Head of caudate nucleus (tissue), 42 donors: Measurements from ENCODE around the gene SLC7A4.

ENCODE experiments used
- DNase-seq, 42 donors: peaks; one replicate each; pipeline versions ENCODE4 v3.0.0 to v3.0.0-alpha.2; 2020 to 2021; ENCODE audit warnings: mixed read lengths in 7 of 42
- intact Hi-C: fragments of 100-400 bp; cut with DNase I; formaldehyde crosslinking; loops from one replicate; pipeline ENCODE4 v1.15.0; 2022

Gene SLC7A4

DNA sequence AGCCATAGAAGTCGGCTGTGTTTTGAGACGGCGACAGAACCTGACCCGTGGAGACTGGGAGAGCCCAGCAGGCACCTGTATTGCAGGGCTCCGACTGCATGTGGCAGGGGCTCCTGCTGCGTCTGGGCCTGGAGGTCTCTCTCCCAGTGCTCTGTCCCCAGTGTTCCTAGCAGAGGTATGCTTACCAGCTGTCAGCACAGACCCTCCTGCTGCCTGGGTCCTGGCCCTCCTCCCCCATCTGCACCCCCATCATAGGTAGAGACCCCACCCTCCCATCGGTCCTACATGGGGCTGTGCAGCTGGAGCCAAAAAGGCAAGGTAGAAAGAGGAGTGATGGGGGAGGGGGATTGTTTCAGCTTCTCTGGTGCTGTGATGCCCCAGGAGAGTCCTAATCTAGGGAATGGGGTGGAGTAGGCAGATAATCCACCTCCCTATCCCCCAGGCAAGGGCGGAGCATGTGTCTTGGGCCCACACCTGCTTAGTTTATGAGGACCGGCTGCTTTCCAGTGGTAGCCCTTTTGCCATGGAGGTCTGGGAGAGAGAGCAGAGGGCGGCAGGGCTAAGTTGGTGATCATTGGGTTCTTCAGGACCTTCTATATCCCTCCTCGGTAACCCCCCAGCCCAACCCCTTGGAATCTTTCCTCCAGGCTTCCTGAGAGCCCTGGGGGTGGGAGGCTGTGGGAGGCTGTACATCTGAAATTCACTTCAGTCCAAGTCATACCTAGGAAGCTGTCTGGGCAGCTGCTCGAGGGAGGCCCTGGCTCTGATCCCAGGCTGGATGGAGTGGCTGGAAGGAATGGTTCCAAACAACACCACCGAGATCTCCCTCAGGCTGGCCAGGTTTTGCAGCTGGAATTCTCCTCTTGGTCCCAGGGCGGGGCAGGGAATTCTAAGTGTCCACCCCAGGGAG lies 5.3 kb downstream of the SLC7A4 start:
- no peak for DNase-seq
- intact Hi-C loops: no loop called here

DNA sequence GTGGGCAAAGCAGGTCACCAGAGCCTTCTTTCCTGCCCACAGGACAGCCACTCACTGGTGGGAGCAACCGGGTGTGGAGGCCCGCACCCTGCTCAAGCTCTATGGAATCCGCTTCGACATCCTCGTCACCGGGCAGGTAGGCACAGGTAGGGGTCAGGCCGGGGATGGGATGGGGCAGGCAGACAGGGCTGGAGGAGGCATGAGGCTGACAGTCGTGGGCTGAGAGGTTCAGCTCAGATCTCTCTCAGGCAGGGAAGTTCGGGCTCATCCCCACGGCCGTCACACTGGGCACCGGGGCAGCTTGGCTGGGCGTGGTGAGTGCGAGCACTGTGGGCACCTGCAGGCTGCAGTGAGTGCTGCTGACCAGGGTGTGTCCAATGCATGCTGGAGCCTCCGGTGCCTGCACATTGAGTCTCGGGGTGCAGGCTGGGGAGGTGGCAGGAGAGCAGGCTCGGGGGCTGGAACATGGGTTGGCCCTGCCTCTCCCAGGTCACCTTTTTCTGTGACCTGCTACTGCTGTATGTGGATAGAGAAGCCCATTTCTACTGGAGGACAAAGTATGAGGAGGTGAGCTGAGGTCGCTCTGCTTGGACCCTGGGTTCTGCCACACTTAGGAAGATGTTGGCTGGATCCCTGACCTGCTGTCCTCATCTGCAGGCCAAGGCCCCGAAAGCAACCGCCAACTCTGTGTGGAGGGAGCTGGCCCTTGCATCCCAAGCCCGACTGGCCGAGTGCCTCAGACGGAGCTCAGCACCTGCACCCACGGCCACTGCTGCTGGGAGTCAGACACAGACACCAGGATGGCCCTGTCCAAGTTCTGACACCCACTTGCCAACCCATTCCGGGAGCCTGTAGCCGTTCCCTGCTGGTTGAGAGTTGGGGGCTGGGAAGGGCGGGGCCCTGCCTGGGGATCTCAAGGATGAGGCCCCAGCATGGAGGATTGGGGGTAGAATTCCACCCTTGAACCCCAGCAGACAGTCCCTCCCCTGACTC lies 6.3 kb downstream of the SLC7A4 start:
- intact Hi-C loops: no loop called here
- no peak for DNase-seq

DNA sequence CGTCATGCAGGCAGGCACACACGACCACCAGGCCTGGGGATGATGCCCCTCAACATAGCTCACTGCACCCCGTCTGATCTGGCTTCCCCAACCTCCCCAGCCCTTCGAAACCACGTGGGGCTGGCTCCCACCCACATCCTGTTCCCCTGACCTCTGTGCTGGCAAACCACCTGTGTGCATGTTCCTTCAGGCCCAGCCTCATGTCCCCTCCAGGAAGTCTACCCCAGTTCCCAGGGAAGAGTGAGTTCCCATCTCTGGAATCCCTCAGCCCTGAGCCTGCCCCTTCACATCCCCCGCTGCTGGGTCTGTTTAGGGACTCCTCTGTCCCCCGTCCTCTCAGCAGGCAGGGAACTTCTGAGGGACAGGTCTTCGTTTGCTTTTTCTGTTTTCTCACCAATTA lies 7.1 kb downstream of the SLC7A4 start:
- no peak for DNase-seq
- intact Hi-C loops: no loop called here

DNA sequence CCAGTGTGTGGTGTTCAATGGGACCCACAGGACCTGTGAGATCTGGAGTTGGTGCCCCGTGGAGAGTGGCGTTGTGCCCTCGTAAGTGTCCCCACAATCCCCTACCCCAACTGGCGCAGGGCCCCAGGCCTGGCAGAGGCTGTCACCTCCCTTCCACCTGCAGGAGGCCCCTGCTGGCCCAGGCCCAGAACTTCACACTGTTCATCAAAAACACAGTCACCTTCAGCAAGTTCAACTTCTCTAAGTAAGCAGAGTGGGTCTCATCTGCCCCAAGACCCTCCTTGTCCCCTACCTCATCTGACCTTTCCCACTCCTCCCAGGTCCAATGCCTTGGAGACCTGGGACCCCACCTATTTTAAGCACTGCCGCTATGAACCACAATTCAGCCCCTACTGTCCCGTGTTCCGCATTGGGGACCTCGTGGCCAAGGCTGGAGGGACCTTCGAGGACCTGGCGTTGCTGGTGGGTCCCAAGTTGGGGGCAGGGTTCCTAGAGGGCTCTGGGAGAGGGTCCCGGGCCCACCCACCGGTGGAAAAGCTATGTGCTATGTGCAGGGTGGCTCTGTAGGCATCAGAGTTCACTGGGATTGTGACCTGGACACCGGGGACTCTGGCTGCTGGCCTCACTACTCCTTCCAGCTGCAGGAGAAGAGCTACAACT lies 9.3 kb downstream of the SLC7A4 start:
- intact Hi-C loops: no loop called here
- no peak for DNase-seq

DNA sequence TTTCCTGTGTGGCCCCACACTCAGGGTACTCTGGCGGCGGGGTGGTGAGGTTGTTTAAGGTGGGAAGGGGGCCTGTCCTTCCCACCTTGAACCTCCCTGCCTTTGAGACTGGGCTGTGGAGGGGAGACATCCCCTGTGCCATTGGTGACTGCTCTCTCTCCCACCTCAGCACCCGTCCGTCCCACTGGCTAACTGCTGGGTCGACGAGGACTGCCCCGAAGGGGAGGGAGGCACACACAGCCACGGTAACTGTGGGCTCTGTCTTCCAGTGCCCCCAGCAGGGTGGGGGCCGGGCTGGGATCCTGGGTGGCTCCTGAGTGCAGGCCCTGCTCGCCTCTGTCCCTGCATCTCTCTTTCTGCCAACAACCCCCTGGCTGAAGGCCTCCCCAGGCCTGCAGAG lies 9.9 kb downstream of the SLC7A4 start:
- DNase-seq: no peak
- intact Hi-C loops: no loop called here

DNA sequence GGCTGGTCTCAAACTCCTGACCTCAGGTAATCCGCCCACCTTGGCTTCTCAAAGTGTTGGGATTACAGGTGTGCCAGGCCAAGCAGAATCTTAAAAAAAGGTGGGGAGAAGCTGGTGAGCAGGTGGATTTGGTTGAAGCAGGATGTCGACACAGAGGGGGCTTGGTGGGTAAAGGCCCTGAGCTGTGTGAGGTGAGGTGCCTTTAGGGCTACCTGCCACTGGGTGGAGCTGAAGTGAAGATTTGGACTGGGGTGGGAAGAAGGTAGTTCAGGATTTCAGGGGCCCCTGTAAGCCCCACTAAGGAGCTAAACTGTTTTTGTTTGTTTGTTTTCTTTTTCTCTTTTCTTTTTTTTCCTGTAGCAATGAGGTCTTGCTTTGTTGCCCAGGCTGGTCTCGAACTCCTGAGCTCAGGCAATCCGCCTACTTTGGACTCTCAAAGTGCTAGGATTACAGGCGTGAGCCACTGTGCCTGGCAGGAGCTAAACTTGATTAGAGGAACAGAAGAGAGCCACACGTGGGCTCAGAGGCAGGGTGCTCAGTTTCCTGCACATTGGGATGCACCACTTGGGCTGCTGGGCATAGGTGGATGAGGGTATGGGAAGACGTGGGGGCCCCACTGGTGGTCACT lies 11.4 kb downstream of the SLC7A4 start:
- intact Hi-C loops: no loop called here
- no peak for DNase-seq

DNA sequence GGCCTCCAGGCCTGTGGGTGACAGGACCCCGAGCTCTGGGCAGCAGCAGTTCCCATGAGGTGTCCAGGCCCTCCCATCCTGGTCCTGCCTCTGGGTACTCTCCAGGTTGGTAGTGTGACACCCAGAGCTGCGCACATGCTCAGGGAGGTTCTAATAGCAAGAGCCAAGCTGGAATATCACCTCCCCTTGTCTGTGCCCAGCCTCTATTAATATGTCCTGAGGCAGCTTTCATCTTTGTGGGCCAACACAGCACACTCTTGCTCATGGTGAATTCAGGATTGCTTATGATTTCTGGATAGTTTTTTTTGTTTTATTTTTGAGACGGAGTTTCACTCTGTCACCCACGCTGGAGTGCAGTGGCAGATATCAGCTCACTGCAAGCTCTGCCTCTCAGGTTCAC lies 14.0 kb downstream of the SLC7A4 start:
- no peak for DNase-seq
- intact Hi-C loops: no loop called here

DNA sequence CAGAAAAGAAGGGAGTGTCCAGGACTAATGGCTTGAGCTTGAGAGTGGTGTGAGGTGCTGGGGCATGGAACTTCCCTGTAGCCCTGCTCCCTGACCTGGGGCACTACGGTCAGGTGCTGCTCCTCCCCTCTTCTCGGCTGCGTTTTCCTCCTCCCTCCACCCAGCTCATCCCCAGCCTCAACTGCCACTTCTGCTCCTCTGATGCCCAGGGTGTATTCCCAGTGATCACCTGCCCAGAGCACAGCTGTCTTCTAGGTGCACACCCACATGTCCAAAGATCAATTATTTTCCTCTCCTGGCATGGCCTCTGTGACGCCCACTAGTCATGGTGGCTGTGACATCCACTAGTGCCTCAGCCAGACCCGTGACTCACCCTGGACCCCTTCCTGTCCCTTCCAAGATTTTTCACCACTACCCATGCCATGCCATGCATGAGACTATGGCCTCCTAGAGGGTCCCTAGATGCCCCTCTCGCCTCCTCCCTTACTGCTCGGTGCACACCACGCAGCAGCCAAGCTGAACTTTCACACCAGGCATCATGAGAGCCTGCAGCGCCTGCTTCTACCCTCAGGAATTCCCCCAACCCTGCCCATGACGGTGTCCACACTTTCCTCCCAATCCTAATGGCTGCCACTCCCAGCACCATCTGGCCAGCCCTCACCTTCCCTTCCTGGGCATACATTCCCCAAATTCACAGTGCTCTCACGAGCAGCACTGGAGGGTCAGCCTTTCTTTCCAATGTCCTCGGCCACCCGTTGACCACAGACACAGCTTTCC lies 15.5 kb downstream of the SLC7A4 start:
- intact Hi-C loops: no loop called here
- no peak for DNase-seq

DNA sequence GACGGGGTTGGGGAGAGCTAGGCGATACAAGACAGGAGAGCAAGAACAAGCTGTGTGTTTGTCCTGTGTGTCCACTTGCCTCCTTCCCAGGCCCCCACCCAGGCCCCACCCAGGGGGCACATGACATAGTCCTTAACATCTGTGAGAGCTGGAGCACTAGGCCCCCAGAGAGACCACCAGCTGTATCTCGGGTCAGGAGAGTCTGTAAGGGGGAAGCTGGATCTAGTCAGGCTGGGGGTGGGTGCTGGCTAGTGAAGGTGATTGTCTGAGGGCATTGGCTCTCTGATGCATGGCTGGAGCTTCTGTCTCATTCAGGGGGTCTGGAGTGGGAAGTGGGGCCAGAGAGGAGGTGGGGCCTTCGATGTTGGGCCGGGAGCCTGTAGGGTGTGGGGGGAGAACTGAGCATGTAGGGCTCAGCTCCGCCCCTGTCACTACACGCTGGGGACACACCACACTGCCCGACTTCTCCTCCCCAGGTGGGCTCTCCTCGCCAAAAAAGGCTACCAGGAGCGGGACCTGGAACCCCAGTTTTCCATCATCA lies 16.8 kb downstream of the SLC7A4 start:
- no peak for DNase-seq

DNA sequence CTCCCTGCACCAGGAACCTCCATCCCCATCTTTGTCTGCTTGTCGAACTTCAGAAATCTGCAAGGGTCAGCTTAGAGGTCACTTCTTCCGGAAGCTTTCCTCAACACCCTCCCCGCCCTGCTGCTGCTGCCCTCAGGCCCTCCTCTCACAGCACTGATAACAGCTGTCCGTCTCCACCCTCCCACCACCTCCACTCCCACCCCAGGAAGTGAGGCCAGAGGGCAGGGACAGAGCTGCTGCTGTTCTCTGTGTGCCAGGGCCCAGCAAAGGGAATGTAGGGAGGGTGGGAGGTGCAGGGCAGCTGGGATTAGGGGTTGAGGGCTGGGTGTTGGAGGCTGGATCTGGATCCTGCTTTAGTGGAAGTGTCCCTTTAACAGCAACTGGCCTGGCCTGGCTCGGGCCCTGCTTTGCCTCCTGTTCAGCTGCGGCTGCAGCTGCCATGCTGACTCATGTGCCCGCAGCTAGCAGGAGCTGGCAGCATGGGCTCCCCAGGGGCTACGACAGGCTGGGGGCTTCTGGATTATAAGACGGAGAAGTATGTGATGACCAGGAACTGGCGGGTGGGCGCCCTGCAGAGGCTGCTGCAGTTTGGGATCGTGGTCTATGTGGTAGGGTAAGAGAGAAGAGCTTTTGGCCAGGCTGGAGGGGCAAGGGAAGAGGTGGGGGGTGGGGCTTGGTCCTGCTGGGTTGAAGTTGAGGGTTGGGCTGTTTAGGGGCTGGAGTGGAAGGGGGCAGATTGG lies 17.5 kb downstream of the SLC7A4 start, which contains the start of gene P2RX6:
Gene P2RX6 (plus strand): TSS at position 440 of the 740 bp plus-strand sequence. CDS start 10 bp downstream, at position 450.
- peak in 20 of 42 donors; percentile 4 to 63 (median 32) for DNase-seq
- intact Hi-C loops: no loop called here

More for the DNA sequence above, 16.8 kb downstream of the SLC7A4 start:
- intact Hi-C loops: no loop called here

DNA sequence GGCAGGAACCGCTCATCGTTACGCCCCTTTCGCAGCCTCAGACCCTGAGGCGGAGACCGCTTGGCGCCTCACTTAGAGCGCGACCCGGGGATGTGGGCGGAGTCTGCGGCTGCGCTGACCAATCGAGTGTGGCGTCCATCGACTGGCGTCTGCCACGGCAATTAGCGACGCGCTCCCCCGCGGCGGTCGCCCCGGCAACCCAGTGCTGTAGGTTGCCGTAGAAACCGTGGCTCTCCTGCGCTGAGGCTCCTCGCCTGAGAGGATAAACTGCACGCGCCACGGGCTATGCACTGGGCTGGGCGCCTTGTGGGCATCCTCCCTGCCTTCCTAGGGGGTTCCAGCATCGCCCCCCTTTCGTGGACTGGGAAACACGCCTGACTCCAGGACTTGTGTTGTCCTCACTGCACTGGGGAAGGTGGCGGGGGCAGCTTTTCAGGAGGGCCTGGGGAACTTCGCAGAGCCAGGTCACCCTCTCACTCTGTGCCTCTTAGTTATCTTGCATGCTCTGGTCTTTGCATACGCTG lies 18.1 kb downstream of the SLC7A4 start:
- peak; percentile 78 to 96 (median 91) for DNase-seq
- intact Hi-C loops: no loop called here

DNA sequence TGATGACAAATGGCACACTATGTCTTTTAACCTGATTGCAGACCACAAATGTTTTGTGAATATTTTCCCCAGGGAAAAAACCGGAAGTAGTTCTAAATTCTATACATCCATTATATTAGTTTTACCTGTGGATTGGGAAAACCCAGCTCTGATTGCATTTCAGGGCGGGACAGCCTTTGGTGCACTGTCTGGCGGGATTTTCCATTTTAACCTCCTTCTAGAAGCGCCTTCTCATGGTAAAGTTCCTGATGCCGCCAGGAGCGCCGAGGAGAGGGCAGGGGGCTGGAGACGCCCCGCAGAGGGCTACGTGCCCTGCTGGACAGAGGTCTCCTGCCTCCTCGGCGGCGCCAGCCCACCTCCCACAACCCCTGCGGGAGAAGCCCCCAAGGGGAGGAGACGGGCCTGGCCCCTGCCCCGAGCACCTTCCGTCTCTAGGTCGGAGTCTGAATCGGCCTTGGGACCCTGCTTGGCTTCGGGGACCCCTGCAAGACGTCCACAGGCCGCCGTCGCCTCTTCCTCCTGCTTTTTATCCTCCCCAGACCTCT lies 18.6 kb downstream of the SLC7A4 start:
- peak in 1 of 42 donors; percentile 5 for DNase-seq
- intact Hi-C loops: no loop called here

DNA sequence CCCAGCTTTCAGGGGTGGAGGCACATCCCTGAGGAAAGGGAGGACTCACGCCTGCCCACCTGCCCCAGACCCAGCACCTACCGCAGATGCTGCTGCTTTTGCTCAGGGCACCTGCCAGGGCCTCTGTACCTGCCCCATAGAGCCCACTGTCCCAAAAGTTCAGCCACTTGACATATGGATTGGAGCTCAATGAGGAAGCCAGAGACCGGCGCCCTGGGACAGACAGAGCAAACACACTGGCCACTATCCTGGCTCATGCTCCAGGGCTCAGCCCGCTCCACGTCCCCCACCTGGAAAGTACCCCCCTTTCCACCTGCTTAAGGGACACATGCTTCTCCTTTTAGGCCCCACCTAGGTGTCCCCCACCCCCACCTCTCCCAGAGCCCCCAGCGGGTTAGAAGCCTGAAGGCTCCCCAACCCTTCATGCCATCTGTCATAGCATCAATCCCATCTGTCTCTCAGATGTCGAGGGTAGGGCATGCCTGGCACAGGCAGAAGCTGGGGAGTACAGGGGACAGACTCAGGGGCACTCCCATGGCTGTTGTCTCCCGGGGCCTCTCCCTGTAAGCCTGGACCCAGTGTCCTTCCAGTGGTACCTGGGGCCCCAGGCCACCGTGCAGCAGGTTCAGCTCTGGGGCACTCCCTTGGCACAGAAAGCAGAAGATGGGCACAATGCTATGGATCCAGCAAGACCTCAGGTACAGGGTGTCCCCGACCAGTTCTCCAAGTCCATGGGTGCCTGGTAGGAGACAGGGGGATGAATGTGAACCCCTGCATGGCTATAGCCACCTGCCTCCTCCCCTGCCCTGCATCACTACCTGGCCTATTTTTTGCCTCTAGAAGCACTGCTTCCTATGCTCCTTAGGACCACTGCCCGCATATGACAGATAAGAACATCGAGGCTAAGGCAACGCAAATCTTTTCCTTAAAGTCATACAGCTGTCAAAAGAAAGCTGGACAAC lies 19.6 kb downstream of the SLC7A4 start:
- intact Hi-C loops: no loop called here
- no peak for DNase-seq

DNA sequence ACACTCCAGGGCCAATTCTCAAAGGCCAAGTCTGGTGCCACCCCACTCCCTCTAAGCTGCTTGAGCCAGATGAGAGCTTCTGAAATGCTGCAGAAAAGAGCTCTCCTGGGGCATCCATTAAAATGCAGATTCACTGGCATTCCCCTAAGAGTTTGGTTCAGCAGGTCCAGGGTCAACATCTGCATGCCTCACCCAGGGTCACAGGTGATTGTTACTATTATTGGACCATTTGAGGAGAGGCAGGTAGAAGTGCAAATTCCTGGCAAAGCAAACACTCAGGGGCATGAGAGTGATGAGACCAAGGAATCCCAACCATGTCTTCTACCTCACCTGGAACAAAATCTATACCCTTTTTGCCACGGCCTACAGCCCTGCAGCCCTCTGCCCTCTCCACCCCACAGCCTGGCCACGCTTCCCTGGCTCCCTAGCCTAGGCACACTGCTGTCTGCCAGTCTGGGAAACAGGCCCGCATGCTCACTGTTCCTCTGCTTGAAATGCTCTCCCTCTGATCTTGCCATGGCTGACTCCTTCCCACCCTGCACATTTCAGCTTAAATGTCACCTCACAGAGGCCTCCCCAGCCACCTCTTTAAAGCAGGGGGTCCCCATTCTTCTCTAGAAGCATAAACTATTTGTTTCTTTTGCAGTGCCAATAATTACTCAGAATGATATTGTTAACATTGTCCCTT lies 21.8 kb downstream of the SLC7A4 start:
- DNase-seq: no peak
- intact Hi-C loops: no loop called here
